CD4-positive, alpha-beta T cell treated with Interleukin-6 at 100 ng/mL for 8 hours (primary cell): ENCODE results near the gene GPR3.
"Not testable (repeated sequence)": the region's sequence is repeated elsewhere in the genome, so short reads cannot be mapped to it uniquely, and the experiment has no call there.

Source experiments
- DNase-seq: peaks from one replicate; pipeline ENCODE4 v3.0.0-alpha.2; 2020; ENCODE audit warnings: mixed read lengths, low spot score

The GPR3 gene

GRCh38 chr1:27428316-27429028 is 36.0 kb downstream of the GPR3 start:
- DNase-seq, result peak; percentile 15

GRCh38 chr1:27429029-27429425 is 36.6 kb downstream of the GPR3 start:
- no peak for DNase-seq

GRCh38 chr1:27430903-27431600 is 38.6 kb downstream of the GPR3 start:
- peak; percentile 64 for DNase-seq

- DNase-seq, result no peak
Measured at GRCh38 chr1:27431601-27431940, 39.1 kb downstream of the GPR3 start.

- not testable (repeated sequence) for DNase-seq
Measured at GRCh38 chr1:27432725-27433124, 40.3 kb downstream of the GPR3 start.

- no peak for DNase-seq
Measured at GRCh38 chr1:27433706-27434105, 41.3 kb downstream of the GPR3 start.

- no peak for DNase-seq
Measured at GRCh38 chr1:27435566-27436203, 43.3 kb downstream of the GPR3 start.

- DNase-seq, result peak; percentile 52
Measured at GRCh38 chr1:27436204-27437159, 44.1 kb downstream of the GPR3 start.

- no peak for DNase-seq
Measured at GRCh38 chr1:27438621-27439061, 46.2 kb downstream of the GPR3 start.

- no peak for DNase-seq
Measured at GRCh38 chr1:27439150-27439549, 46.7 kb downstream of the GPR3 start.

GRCh38 chr1:27444632-27445031 is 52.2 kb downstream of the GPR3 start:
- DNase-seq, result no peak
